ENCODE results near the gene PDRG1.

The PDRG1 gene

DNA sequence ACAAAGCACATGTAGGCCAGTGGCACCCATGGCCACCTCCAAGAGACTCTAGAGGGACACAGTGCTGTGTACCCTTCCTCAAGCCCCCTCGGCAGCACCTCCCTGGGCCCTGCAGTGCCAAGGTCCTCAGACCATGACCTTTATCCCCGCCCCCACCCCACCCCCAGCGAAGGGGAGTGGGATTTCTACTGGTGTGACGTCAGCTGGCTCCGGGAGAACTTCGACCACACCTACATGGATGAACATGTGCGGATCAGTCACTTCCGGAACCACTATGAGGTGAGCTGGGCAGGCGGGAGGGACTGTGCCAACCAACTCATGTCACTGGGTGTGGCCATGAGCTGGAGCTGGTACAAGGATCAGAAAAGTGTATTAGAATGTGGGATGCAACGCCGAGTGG is 43.4 kb downstream of the PDRG1 start:
- no peak overlapping the region for H3K27ac ChIP-seq (ENCODE audit: low read depth, low read length, poor library complexity, severe bottlenecking)
- H3K9me2 ChIP-seq (ENCODE audit: low read depth, low read length): no peaks in the 10 kb centered on the region
- no peak overlapping the region for H2AFZ ChIP-seq (ENCODE audit: low read length)
- no peak overlapping the region for H3K4me3 ChIP-seq (ENCODE audit: low read depth, low read length, poor library complexity, severe bottlenecking)
- H3K27me3 ChIP-seq (ENCODE audit: insufficient read depth, low read length): peaks cover 7% of the 10 kb centered on the region; the same call in 1 of the 2 replicates
- no peaks in the 10 kb centered on the region for H3K36me3 ChIP-seq (ENCODE audit: insufficient read depth, low read length)
- no peaks in the 10 kb centered on the region for H4K20me1 ChIP-seq (ENCODE audit: insufficient read depth, low read length)
- H3K9me3 ChIP-seq (ENCODE audit: low read length): no peaks in the 10 kb centered on the region
- H3K79me2 ChIP-seq (ENCODE audit: insufficient read depth, low read length): no peaks in the 10 kb centered on the region
- no peaks in the 10 kb centered on the region for H3F3A ChIP-seq (ENCODE audit: insufficient read depth, low read length)
- TF ChIP-seq EZH2 (IDR thresholded peaks at IDR 0.05; ENCODE audit: borderline replicate concordance, low read length) (no peak), CTCF (IDR thresholded peaks at IDR 0.05; ENCODE audit: low read length) (no peak)
- no peaks in the 10 kb centered on the region for H3K4me1 ChIP-seq (ENCODE audit: insufficient read depth, low read length, severe bottlenecking)
- H3K4me2 ChIP-seq (ENCODE audit: low read length): no peak overlapping the region
- no peak overlapping the region for H3K9ac ChIP-seq (ENCODE audit: low read length)

- Histone ChIP-seq H2AFZ (ENCODE audit: low read length) (no peak overlapping the region), H3K9me3 (ENCODE audit: low read length) (no peaks in the 10 kb centered on the region), H3K9ac (ENCODE audit: low read length) (no peak overlapping the region), H3K9me2 (ENCODE audit: low read depth, low read length) (no peaks in the 10 kb centered on the region), H3F3A (ENCODE audit: insufficient read depth, low read length) (no peaks in the 10 kb centered on the region), H3K4me3 (ENCODE audit: low read depth, low read length, poor library complexity, severe bottlenecking) (no peak overlapping the region), H3K36me3 (ENCODE audit: insufficient read depth, low read length) (no peaks in the 10 kb centered on the region), H3K27ac (ENCODE audit: low read depth, low read length, poor library complexity, severe bottlenecking) (no peak overlapping the region), H3K4me2 (ENCODE audit: low read length) (no peak overlapping the region), H3K27me3 (ENCODE audit: insufficient read depth, low read length) (peaks cover 7% of the 10 kb centered on the region; the same call in 1 of the 2 replicates), H3K4me1 (ENCODE audit: insufficient read depth, low read length, severe bottlenecking) (no peaks in the 10 kb centered on the region), H4K20me1 (ENCODE audit: insufficient read depth, low read length) (no peaks in the 10 kb centered on the region), H3K79me2 (ENCODE audit: insufficient read depth, low read length) (no peaks in the 10 kb centered on the region)
- TF ChIP-seq EZH2 (IDR thresholded peaks at IDR 0.05; ENCODE audit: borderline replicate concordance, low read length) (no peak), CTCF (IDR thresholded peaks at IDR 0.05; ENCODE audit: low read length) (no peak)
Measured at GRCh38 chr20:31908016-31908415, 43.8 kb downstream of the PDRG1 start.

DNA sequence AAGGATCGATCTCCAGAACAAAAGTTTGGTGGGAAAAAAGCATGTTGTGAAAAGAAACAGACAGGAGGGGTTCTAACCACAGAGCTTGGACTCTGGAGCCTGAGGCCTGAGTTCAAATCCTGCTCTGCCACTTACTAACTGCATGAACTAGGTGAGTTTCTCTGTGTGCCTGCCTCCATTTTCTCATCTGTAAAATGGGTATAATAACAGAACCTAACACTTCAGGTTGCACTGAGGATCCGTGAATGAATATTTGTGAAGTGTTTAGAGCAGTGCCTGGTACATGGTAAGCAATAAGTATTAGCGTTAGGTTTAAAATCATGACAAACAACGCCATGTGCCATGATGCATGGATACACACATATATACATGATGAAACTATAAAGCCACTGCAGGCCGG is 44.8 kb downstream of the PDRG1 start:
- Histone ChIP-seq H3K9me3 (ENCODE audit: low read length) (no peaks in the 10 kb centered on the region), H3F3A (ENCODE audit: insufficient read depth, low read length) (no peaks in the 10 kb centered on the region), H3K36me3 (ENCODE audit: insufficient read depth, low read length) (no peaks in the 10 kb centered on the region), H3K27me3 (ENCODE audit: insufficient read depth, low read length) (peaks cover 7% of the 10 kb centered on the region; the same call in 1 of the 2 replicates), H3K9ac (ENCODE audit: low read length) (no peak overlapping the region), H3K79me2 (ENCODE audit: insufficient read depth, low read length) (no peaks in the 10 kb centered on the region), H4K20me1 (ENCODE audit: insufficient read depth, low read length) (no peaks in the 10 kb centered on the region), H2AFZ (ENCODE audit: low read length) (no peak overlapping the region), H3K4me3 (ENCODE audit: low read depth, low read length, poor library complexity, severe bottlenecking) (no peak overlapping the region), H3K9me2 (ENCODE audit: low read depth, low read length) (no peaks in the 10 kb centered on the region), H3K4me1 (ENCODE audit: insufficient read depth, low read length, severe bottlenecking) (no peaks in the 10 kb centered on the region), H3K27ac (ENCODE audit: low read depth, low read length, poor library complexity, severe bottlenecking) (no peak overlapping the region), H3K4me2 (ENCODE audit: low read length) (no peak overlapping the region)
- no peak for TF ChIP-seq CTCF (IDR thresholded peaks at IDR 0.05; ENCODE audit: low read length)
- TF ChIP-seq EZH2 (IDR thresholded peaks at IDR 0.05; ENCODE audit: borderline replicate concordance, low read length): no peak

All from OCI-LY1 (cell line).